GM19438 (cell line): ENCODE results near the gene ERAP2.
"Not testable (repeated sequence)": the region's sequence is repeated elsewhere in the genome, so short reads cannot be mapped to it uniquely, and the experiment has no call there.

Source experiments
- ATAC-seq: cut with Tn5 transposase; IDR thresholded peaks from one replicate; pipeline ENCODE4 v1.9.1; 2021; ENCODE audit warnings: low read depth; ENCODE audit not compliant: unreplicated experiment

Gene ERAP2

GRCh38 chr5:96876292-96876850, at the start of gene ERAP2:
TSS of gene ERAP2 (plus strand) at chr5:96876500. CDS start at chr5:96879686, 3,186 bp downstream.
- ATAC-seq: peak; percentile 49

GRCh38 chr5:96829297-96829696, 47.0 kb upstream of the ERAP2 start:
- ATAC-seq: no peak

GRCh38 chr5:96834016-96834415, 42.3 kb upstream of the ERAP2 start:
- ATAC-seq: no peak

GRCh38 chr5:96835791-96836191, 40.5 kb upstream of the ERAP2 start:
- ATAC-seq: peak; percentile 42

- ATAC-seq: no peak
Observed at GRCh38 chr5:96836817-96837216, 39.5 kb upstream of the ERAP2 start.

- no peak for ATAC-seq
Observed at GRCh38 chr5:96837303-96837702, 39.0 kb upstream of the ERAP2 start.

- ATAC-seq: no peak
Observed at GRCh38 chr5:96838201-96839070, 37.9 kb upstream of the ERAP2 start.

- ATAC-seq: no peak
Observed at GRCh38 chr5:96839071-96839592, 37.2 kb upstream of the ERAP2 start.

- not testable (repeated sequence) for ATAC-seq
Observed at GRCh38 chr5:96841931-96842330, 34.4 kb upstream of the ERAP2 start.

GRCh38 chr5:96843140-96843539, 33.2 kb upstream of the ERAP2 start:
- ATAC-seq: no peak

GRCh38 chr5:96844481-96844990, 31.8 kb upstream of the ERAP2 start:
- no peak for ATAC-seq

GRCh38 chr5:96851312-96852062, 24.8 kb upstream of the ERAP2 start:
- no peak for ATAC-seq

GRCh38 chr5:96852759-96853158, 23.5 kb upstream of the ERAP2 start:
- ATAC-seq: no peak

- ATAC-seq: no peak
Observed at GRCh38 chr5:96854067-96854466, 22.2 kb upstream of the ERAP2 start.

- no peak for ATAC-seq
Observed at GRCh38 chr5:96855031-96855872, 21.0 kb upstream of the ERAP2 start.

- ATAC-seq: no peak
Observed at GRCh38 chr5:96856371-96856770, 19.9 kb upstream of the ERAP2 start.

- no peak for ATAC-seq
Observed at GRCh38 chr5:96857454-96857853, 18.8 kb upstream of the ERAP2 start.

- ATAC-seq: no peak
Observed at GRCh38 chr5:96857924-96858323, 18.4 kb upstream of the ERAP2 start.

- ATAC-seq: no peak
Observed at GRCh38 chr5:96859375-96859774, 16.9 kb upstream of the ERAP2 start.

GRCh38 chr5:96861076-96861475, 15.2 kb upstream of the ERAP2 start:
- no peak for ATAC-seq
